SU-DHL-6 (cell line): ENCODE measurements around the gene CD99L2.

Source experiments
- H2AFZ ChIP-seq: fragments of 200-600 bp; sonication (generic); 2 replicates; pipeline ENCODE4 v1.6.1; 2014; ENCODE audit warnings: low read depth, mild to moderate bottlenecking, moderate library complexity, mixed read lengths, antibody characterized with exemption, low read length; ENCODE audit not compliant: severe bottlenecking
- H3F3A ChIP-seq: fragments of 200-600 bp; shearing (Covaris generic); 2 replicates; pipeline ENCODE4 v1.6.0; 2016; ENCODE audit warnings: antibody characterized with exemption, mild to moderate bottlenecking; ENCODE audit not compliant: insufficient read depth
- H3K27ac ChIP-seq: fragments of 200-600 bp; sonication (generic); 2 replicates; pipeline ENCODE4 v1.5.1; 2016; ENCODE audit warnings: low read depth, mild to moderate bottlenecking, low read length, moderate library complexity, mixed read lengths
- H3K27me3 ChIP-seq: fragments of 200-600 bp; sonication (generic), shearing (Covaris generic); 2 replicates; pipeline ENCODE4 v1.6.0; 2014; ENCODE audit warnings: mild to moderate bottlenecking, low read length
- H3K36me3 ChIP-seq: fragments of 200-600 bp; sonication (generic); 2 replicates; pipeline ENCODE4 v1.6.1; 2014; ENCODE audit warnings: mild to moderate bottlenecking, low read length, mixed read lengths
- H3K4me2 ChIP-seq: fragments of 300-600, 200-600 bp; shearing (Covaris generic), sonication (generic); 2 replicates; pipeline ENCODE4 v1.6.0; 2014; ENCODE audit warnings: low read length, low read depth, mild to moderate bottlenecking; ENCODE audit not compliant: poor library complexity, severe bottlenecking
- H3K4me3 ChIP-seq: fragments of 200-600 bp; sonication (generic); 2 replicates; pipeline ENCODE4 v1.5.1; 2014; ENCODE audit warnings: antibody characterized with exemption, low read length, mild to moderate bottlenecking, mixed read lengths; ENCODE audit not compliant: insufficient read depth, poor library complexity, severe bottlenecking
- H3K79me2 ChIP-seq: fragments of 200-600 bp; sonication (generic); 2 replicates; pipeline ENCODE4 v1.6.1; 2014; ENCODE audit warnings: mild to moderate bottlenecking, low read length, moderate library complexity; ENCODE audit not compliant: insufficient read depth
- H3K9ac ChIP-seq: fragments of 200-600 bp; sonication (generic); 2 replicates; pipeline ENCODE4 v1.7.0; 2014; ENCODE audit warnings: mild to moderate bottlenecking, low read length
- H3K9me2 ChIP-seq: fragments of 200-600 bp; sonication (generic); replicated peaks from 2 replicates; pipeline ENCODE4 v1.6.1; 2014; ENCODE audit warnings: low read length; ENCODE audit not compliant: insufficient read depth
- H3K9me3 ChIP-seq: fragments of 200-600 bp; sonication (generic); 2 replicates; pipeline ENCODE4 v1.6.1; 2014; ENCODE audit warnings: low read length, mixed read lengths; ENCODE audit not compliant: insufficient read depth
- H4K20me1 ChIP-seq: fragments of 200-600 bp; sonication (generic); 2 replicates; pipeline ENCODE4 v1.6.1; 2014; ENCODE audit warnings: low read depth, mild to moderate bottlenecking, antibody characterized with exemption, low read length, moderate library complexity, mixed read lengths
- CTCF ChIP-seq: fragments of 200-600 bp; sonication (generic); IDR thresholded peaks from one replicate; pipeline ENCODE4 v1.5.1; 2017; ENCODE audit warnings: antibody characterized with exemption, mild to moderate bottlenecking, low read length, moderate library complexity; ENCODE audit not compliant: insufficient read depth, poor library complexity, severe bottlenecking
- EZH2phosphoT487 ChIP-seq: fragments of 200-600 bp; sonication (generic), shearing (Covaris generic); conservative IDR thresholded peaks from 2 replicates; pipeline ENCODE4 v1.6.1; 2018; ENCODE audit warnings: mild to moderate bottlenecking, antibody characterized with exemption, low read length, moderate library complexity, mixed read lengths

The CD99L2 gene

DNA sequence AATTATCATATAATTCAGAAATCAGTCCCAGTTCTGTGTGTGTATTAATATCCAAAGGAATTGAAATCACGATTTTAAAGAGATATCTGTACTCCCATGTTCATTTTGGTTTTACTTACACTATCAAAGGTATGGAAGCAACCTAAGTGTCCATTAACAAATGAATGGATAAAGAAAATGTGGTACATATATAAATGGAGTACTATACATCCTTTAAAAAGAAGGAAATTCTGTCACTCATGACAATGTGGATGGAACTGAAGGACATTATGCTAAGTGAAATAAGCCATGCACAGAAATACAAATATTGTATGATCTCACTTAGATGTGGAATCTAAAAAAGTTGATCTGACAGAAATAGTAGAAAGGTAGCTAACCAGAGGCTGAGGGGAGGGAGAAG, 63.8 kb downstream of the CD99L2 start:
- no peaks in the 10 kb centered on the region for H3K27me3 ChIP-seq
- H3K4me2 ChIP-seq, result no peak overlapping the region
- H3K9ac ChIP-seq, result no peak overlapping the region
- no peaks in the 10 kb centered on the region for H4K20me1 ChIP-seq
- no peaks in the 10 kb centered on the region for H3F3A ChIP-seq
- no peaks in the 10 kb centered on the region for H3K36me3 ChIP-seq
- H3K9me2 ChIP-seq, result no peaks in the 10 kb centered on the region
- TF ChIP-seq EZH2phosphoT487 (no peak), CTCF (no peak)
- no peak overlapping the region for H3K27ac ChIP-seq
- H3K9me3 ChIP-seq, result no peaks in the 10 kb centered on the region
- H3K4me3 ChIP-seq, result no peak overlapping the region
- no peaks in the 10 kb centered on the region for H3K79me2 ChIP-seq
- no peak overlapping the region for H2AFZ ChIP-seq

GRCh38 chrX:150833454-150834056, 64.9 kb downstream of the CD99L2 start:
- H3K79me2 ChIP-seq, result no peaks in the 10 kb centered on the region
- TF ChIP-seq CTCF, result no peak
- no peak for TF ChIP-seq EZH2phosphoT487
- no peak overlapping the region for H3K9ac ChIP-seq
- no peaks in the 10 kb centered on the region for H3K9me3 ChIP-seq
- no peaks in the 10 kb centered on the region for H3K9me2 ChIP-seq
- no peaks in the 10 kb centered on the region for H4K20me1 ChIP-seq
- H3K36me3 ChIP-seq, result no peaks in the 10 kb centered on the region
- H3F3A ChIP-seq, result no peaks in the 10 kb centered on the region
- H3K27ac ChIP-seq, result no peak overlapping the region
- no peaks in the 10 kb centered on the region for H3K27me3 ChIP-seq
- no peak overlapping the region for H3K4me2 ChIP-seq
- H3K4me3 ChIP-seq, result no peak overlapping the region
- H2AFZ ChIP-seq, result no peak overlapping the region

- Histone ChIP-seq H3K9ac (no peak overlapping the region), H3K9me3 (no peaks in the 10 kb centered on the region), H3K4me3 (no peak overlapping the region), H3K27ac (no peak overlapping the region), H3F3A (no peaks in the 10 kb centered on the region), H3K4me2 (no peak overlapping the region), H2AFZ (no peak overlapping the region), H3K79me2 (no peaks in the 10 kb centered on the region), H4K20me1 (no peaks in the 10 kb centered on the region), H3K36me3 (no peaks in the 10 kb centered on the region), H3K27me3 (no peaks in the 10 kb centered on the region), H3K9me2 (no peaks in the 10 kb centered on the region)
- TF ChIP-seq CTCF, result no peak
- TF ChIP-seq EZH2phosphoT487, result no peak
These were observed 66.6 kb downstream of the CD99L2 start for GRCh38 chrX:150831863-150832262.
